Activated CD4-positive, alpha-beta memory T cell treated with anti-CD3 and anti-CD28 coated beads for 36 hours (primary cell): ENCODE data around the gene BAZ2B. TPM values are rescaled to one million over a fixed set of nuclear protein-coding genes. Genes with fewer than 3 reads are reported as not detected.

Experiments used
- CTCF ChIA-PET: fragments of 350-600 bp; sonication (Branson Sonifier 250); formaldehyde crosslinking; loops from one replicate; lab custom pipeline; 2021; ENCODE audit warnings: antibody characterized with exemption, inconsistent platforms; lab: Charles Lee
- POLR2A ChIA-PET: fragments of 350-600 bp; sonication (Branson Sonifier 250); formaldehyde crosslinking; loops from one replicate; lab custom pipeline; 2021; ENCODE audit warnings: antibody characterized with exemption; lab: Charles Lee
- DNase-seq: peaks from one replicate; pipeline ENCODE4 v3.0.0-alpha.2; 2020
- H3K27ac Mint-ChIP-seq: one replicate; pipeline ENCODE4 v1.8.0; 2021; ENCODE audit warnings: mixed read lengths
- H3K27me3 Mint-ChIP-seq: one replicate; pipeline ENCODE4 v1.8.0; 2021; ENCODE audit warnings: mixed read lengths
- H3K36me3 Mint-ChIP-seq: one replicate; pipeline ENCODE4 v1.8.0; 2021; ENCODE audit warnings: mixed read lengths
- H3K4me1 Mint-ChIP-seq: one replicate; pipeline ENCODE4 v1.8.0; 2021; ENCODE audit warnings: low read depth, mixed read lengths
- H3K4me3 Mint-ChIP-seq: one replicate; pipeline ENCODE4 v1.8.0; 2021; ENCODE audit warnings: mild to moderate bottlenecking, mixed read lengths
- H3K9me3 Mint-ChIP-seq: one replicate; pipeline ENCODE4 v1.8.0; 2021; ENCODE audit warnings: mixed read lengths
- intact Hi-C: fragments of 100-400 bp; cut with micrococcal nuclease; formaldehyde crosslinking; loops from one replicate; pipeline ENCODE4 v1.15.1; 2023
- total RNA-seq, 2 experiments: library from RNA; stranded (reverse); gene quantifications; one replicate each; pipeline ENCODE4 v1.2.3, GENCODE V29; 2021

The BAZ2B gene
- total RNA-seq, 2 experiments from 2014 or later, result 9.1 to 10.2 TPM

DNA sequence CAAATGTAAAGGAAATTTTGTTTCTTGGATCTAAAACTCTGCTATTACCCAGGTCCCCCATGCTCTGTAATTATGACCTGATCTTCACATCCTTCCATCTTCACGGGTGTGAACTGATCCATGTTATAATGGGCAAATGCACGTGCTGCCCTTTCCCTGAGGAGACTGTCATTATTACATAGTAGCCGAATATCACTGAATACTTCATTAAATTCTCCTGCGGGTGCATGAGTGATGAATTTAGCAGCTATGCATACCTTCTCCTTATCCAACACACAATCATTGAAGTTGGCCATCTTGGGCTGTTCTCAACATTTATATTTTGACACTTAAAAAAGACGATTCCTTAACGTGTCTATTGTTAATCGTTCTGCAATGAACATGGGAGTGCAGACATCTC, 153.4 kb downstream of the BAZ2B start:
- Mint-ChIP-seq H3K36me3 (peaks cover 8% of the 10 kb centered on the region), H3K9me3 (no peaks in the 10 kb centered on the region), H3K4me3 (no peak overlapping the region), H3K27ac (no peak overlapping the region), H3K27me3 (no peaks in the 10 kb centered on the region), H3K4me1 (peaks cover 6% of the 10 kb centered on the region)
- POLR2A ChIA-PET, result no interaction called here
- no peak for DNase-seq
- intact Hi-C loops, result no loop called here
- CTCF ChIA-PET, result no interaction called here

DNA sequence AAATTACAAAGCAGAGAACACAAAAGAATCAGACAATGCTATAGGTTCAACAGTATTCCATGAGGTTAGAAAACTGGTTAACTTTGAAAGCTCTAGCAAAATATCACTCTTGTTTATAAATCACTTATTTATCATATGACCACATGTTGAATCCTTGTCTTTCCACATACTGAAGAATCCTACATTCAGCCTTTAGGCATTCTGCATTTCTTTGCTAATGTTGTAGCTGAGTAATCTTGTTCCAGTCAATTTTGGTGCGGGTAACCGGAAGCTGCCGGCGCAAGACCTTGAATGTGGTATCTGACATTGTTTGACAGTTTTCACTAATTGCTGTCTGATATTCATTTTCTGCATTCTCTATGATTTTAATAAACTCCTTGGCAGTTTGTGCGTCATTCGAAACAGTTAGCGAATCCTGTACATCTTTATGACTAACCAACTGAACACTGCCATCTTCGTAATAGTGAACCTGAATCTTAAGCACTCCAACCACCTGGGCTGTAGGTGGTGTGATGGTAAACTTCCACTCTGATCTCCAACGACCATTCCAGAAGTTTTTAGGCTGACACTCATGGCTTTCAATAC, 154.1 kb downstream of the BAZ2B start:
- intact Hi-C loops, result no loop called here
- H3K4me1 Mint-ChIP-seq, result peaks cover 12% of the 10 kb centered on the region
- H3K36me3 Mint-ChIP-seq, result peaks cover 3% of the 10 kb centered on the region
- no peaks in the 10 kb centered on the region for H3K27me3 Mint-ChIP-seq
- no peaks in the 10 kb centered on the region for H3K9me3 Mint-ChIP-seq
- CTCF ChIA-PET, result no interaction called here
- POLR2A ChIA-PET, result interaction anchor here (0.7 kb wide), 1 partner anchor 136 kb away, joined by 3 read pairs; no protein-coding TSS in a partner anchor
- no peak overlapping the region for H3K27ac Mint-ChIP-seq
- H3K4me3 Mint-ChIP-seq, result no peak overlapping the region
- DNase-seq, result no peak

DNA sequence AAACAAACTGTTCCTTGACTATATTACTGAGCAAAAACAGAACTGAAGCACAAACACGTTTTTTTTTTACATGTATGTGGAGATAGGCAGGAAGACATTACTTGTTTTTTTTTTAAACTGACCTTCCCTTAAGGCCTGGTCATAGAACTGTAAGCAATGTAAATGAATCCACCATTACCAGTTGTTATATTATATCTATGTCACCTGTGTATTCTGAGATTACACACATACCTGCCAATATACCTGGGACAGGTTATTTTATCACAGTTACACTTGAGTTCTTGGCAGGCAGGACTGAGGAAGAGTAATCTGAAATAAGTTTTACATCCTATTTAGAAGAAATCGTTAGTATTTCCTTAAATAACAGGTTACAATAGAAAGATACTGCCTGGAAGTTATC, 155.3 kb downstream of the BAZ2B start:
- intact Hi-C loops, result no loop called here
- ChIA-PET POLR2A (no interaction called here), CTCF (no interaction called here)
- H3K27me3 Mint-ChIP-seq, result no peaks in the 10 kb centered on the region
- H3K9me3 Mint-ChIP-seq, result no peaks in the 10 kb centered on the region
- H3K36me3 Mint-ChIP-seq, result peaks cover 3% of the 10 kb centered on the region
- H3K4me1 Mint-ChIP-seq, result peaks cover 19% of the 10 kb centered on the region
- H3K27ac Mint-ChIP-seq, result no peak overlapping the region
- H3K4me3 Mint-ChIP-seq, result no peak overlapping the region
- DNase-seq, result no peak

DNA sequence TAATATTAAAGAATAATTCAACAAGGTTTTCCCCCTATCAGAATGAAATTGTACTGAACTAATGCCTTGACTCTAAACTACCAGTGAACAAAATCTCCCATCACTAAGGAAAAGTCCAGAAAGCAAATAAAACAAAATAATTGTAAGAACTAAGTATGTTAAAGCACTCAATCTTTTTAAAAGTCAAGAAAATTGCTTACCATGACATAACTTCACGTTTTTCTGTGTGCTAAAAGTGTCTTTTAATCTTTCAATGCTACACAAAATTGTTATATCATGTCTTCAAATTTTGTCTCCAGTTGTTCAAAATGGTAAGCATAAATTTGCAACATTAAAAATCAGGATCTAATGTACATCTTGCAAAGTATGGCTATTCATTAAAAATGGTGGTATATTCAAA, 156.1 kb downstream of the BAZ2B start:
- Mint-ChIP-seq H3K27ac (no peak overlapping the region), H3K9me3 (no peaks in the 10 kb centered on the region), H3K36me3 (peaks cover 3% of the 10 kb centered on the region), H3K4me3 (no peak overlapping the region), H3K27me3 (no peaks in the 10 kb centered on the region), H3K4me1 (peaks cover 22% of the 10 kb centered on the region)
- no peak for DNase-seq
- ChIA-PET POLR2A (no interaction called here), CTCF (no interaction called here)
- intact Hi-C loops, result no loop called here

DNA sequence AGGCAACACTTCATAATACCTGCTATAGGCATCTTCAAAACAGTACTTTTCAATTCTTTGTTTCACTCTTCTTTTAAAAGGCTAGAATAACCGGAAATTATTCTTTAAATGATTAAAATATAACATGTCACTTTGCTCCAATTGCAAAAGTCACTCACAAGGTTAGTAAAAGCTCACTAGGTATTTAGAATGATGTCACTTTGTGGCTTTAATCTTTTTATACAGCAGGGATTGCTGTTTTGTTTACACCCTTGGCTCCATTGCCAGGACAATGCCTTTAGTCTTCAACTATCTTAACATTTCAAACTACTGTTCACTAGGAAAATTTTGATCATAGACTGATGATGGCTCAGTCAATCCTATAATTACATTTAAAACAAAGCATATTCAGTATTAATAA, 157.1 kb downstream of the BAZ2B start:
- POLR2A ChIA-PET, result no interaction called here
- CTCF ChIA-PET, result no interaction called here
- H3K27ac Mint-ChIP-seq, result no peak overlapping the region
- intact Hi-C loops, result no loop called here
- H3K27me3 Mint-ChIP-seq, result no peaks in the 10 kb centered on the region
- DNase-seq, result no peak
- H3K4me3 Mint-ChIP-seq, result no peak overlapping the region
- peaks cover 2% of the 10 kb centered on the region for H3K36me3 Mint-ChIP-seq
- H3K9me3 Mint-ChIP-seq, result no peaks in the 10 kb centered on the region
- peaks cover 23% of the 10 kb centered on the region for H3K4me1 Mint-ChIP-seq

DNA sequence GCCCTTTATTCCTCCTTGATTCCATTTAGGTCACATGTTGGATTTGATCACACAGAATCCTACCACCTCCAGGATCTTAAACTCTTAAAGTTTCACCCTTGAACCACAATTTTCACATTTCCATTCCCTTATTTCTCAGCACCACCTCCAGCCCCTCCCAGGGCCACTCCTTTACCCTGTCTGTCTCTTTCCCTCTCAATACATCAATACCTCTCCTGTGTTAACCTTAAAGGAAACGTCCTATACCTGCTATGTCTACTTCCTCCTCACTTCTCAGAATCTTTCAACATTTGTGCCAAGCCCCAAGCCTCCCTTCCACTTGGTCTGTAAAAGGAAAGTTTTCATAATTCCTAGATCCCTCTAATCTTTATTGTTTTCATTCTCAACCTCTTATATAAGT, 158.8 kb downstream of the BAZ2B start:
- no peaks in the 10 kb centered on the region for H3K9me3 Mint-ChIP-seq
- H3K27me3 Mint-ChIP-seq, result no peaks in the 10 kb centered on the region
- no peak for DNase-seq
- peaks cover 23% of the 10 kb centered on the region for H3K4me1 Mint-ChIP-seq
- ChIA-PET CTCF (no interaction called here), POLR2A (no interaction called here)
- no peak overlapping the region for H3K4me3 Mint-ChIP-seq
- intact Hi-C loops, result no loop called here
- H3K27ac Mint-ChIP-seq, result no peak overlapping the region
- H3K36me3 Mint-ChIP-seq, result no peaks in the 10 kb centered on the region

DNA sequence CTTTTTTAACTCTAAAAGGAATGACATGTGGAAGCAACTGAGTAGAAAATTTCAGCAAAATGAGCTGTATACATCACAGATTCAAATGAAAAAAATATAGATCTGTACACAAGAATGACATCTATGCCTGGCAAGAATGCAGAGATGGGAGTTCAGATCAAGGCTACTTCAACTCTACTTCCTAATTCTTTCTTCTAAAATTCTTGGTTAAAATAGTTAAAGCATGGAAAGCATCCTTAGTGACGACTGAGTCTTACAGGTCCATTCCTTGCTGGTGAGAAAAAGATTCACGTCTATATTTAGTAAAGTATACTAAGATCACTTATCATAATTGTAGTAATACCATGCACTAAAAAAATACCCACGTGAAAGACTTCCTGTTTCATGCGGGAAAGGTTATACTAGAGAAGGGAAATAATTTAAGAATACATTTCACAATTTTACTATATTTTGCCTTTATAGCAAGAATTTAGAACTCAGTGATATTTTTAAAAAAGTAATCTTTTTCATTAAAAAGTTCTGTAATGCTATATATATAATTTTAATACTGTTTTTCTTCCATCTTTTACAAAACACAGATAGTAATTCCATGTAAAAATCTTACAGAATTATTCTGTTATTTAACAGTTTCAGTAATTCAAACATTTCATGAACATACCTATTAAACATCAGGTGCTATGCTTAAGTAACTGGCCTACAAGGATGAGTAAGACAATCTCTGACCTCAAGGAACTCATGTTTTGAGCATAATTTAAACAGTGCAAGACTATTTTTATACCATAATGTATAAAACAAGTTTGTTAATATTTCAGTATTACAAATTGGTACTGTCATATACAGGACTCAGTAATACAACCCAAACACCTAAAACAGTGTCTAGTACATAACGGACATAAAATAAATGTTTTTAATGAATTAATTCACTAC, 159.6 kb downstream of the BAZ2B start:
- Mint-ChIP-seq H3K4me3 (no peak overlapping the region), H3K27ac (no peak overlapping the region), H3K4me1 (peaks cover 23% of the 10 kb centered on the region), H3K36me3 (no peaks in the 10 kb centered on the region), H3K9me3 (no peaks in the 10 kb centered on the region), H3K27me3 (no peaks in the 10 kb centered on the region)
- intact Hi-C loops, result no loop called here
- ChIA-PET POLR2A (no interaction called here), CTCF (no interaction called here)
- DNase-seq, result no peak

DNA sequence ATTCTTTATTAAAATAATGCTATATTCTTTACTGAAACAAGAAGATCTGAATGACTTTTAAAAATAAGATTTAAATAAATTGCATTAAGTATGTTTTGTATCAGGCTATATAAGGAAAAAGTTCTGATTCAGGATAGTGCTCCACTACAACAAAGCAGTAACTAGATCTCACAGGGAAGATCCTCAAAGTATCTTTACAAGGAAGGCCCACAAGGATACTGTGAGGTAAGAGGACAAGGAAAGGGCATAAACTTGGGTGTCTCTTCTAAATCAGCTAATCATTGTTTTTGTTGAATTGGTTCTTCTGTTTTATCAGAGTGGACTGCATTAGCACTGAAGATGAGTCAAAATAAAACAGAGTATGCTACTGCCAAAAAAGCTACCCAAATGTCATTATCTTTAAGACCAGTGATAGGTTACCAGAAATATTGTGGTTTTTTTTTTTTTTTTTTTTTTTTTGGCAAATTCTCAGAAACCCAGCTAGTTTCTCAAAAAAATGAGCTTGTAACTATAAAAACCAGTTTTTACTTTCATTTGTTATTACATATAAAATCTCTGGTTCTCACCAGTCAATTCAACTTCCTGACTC, 160.9 kb downstream of the BAZ2B start:
- Mint-ChIP-seq H3K27me3 (no peaks in the 10 kb centered on the region), H3K4me1 (peaks cover 21% of the 10 kb centered on the region), H3K27ac (no peak overlapping the region), H3K9me3 (no peaks in the 10 kb centered on the region), H3K36me3 (no peaks in the 10 kb centered on the region), H3K4me3 (no peak overlapping the region)
- intact Hi-C loops, result no loop called here
- ChIA-PET POLR2A (no interaction called here), CTCF (no interaction called here)
- no peak for DNase-seq

DNA sequence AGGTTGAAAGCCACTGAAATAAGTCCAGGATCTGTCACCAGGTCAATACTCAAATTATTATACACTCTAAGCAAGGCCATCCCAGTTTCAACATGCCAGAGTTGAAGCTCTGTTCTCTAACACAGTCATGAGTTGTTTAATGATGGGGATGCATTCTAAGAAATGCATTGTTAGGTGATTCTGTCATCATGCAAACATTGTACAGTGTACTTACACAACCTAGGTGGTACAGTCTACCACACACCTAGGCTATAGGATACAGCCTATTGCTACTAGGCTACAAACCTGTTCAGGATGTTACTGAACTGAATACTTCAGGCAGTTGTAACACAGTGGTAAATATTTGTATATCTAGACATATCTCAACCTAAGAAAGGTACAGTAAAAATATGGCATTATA, 162.2 kb downstream of the BAZ2B start:
- DNase-seq, result no peak
- H3K4me1 Mint-ChIP-seq, result peaks cover 21% of the 10 kb centered on the region

DNA sequence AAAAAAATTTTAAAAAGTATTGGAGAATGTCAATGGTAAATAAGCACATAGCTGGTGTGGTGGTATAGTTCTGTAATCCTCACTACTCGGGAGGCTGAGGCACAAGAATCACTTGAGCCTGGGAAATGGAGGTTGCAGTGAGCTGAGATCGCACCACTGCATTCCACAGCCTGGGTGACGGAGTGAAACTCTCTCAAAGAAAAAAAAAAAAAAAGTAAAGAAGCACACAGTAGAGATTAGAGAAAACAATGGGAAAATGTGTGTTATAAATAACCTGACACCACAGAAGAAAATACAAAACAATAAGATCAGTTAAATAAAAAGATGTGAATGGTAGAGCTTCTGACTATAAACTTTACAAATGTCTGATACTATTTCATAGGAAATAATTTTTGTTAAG, 166.2 kb downstream of the BAZ2B start:
- DNase-seq, result no peak
- H3K27me3 Mint-ChIP-seq, result no peaks in the 10 kb centered on the region
- POLR2A ChIA-PET, result no interaction called here
- no peak overlapping the region for H3K27ac Mint-ChIP-seq
- H3K4me1 Mint-ChIP-seq, result peaks cover under 1% of the 10 kb centered on the region
- peaks cover 16% of the 10 kb centered on the region for H3K36me3 Mint-ChIP-seq
- no peaks in the 10 kb centered on the region for H3K9me3 Mint-ChIP-seq
- CTCF ChIA-PET, result no interaction called here
- intact Hi-C loops, result no loop called here
- no peak overlapping the region for H3K4me3 Mint-ChIP-seq

More for the DNA sequence above, 162.2 kb downstream of the BAZ2B start:
- Mint-ChIP-seq H3K27ac (no peak overlapping the region), H3K4me3 (no peak overlapping the region), H3K9me3 (no peaks in the 10 kb centered on the region), H3K27me3 (no peaks in the 10 kb centered on the region), H3K36me3 (no peaks in the 10 kb centered on the region)
- ChIA-PET POLR2A (no interaction called here), CTCF (no interaction called here)
- intact Hi-C loops, result no loop called here

DNA sequence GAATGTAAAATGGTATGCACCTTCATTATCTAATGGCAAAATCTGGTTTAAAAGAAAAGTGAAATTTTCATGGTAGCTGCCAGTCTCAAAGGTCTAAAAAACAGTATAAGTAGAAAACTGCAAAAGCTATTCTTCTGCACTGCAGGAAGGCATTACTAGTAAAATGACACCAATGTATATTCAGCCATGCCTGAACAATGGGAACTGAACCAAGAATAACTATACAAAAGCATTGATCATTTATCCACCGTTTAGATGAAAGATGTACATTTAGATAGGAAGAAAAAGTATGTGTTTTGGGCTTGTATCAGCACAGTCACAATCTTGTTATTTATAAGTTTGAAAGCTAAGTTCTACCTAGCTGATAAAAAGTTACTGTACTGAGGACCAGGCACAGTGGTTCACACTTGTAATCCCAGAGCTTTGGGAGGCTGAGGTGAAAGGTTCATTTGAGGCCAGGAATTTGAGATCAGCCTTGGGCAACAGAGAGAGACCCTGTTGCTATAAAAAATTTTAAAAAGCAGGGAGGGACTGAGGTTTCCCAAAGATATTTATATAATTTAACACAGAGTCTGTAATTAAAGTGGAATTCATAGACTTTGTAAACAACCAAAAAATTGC, 166.7 kb downstream of the BAZ2B start:
- no peaks in the 10 kb centered on the region for H3K4me1 Mint-ChIP-seq
- CTCF ChIA-PET, result no interaction called here
- H3K4me3 Mint-ChIP-seq, result no peak overlapping the region
- H3K9me3 Mint-ChIP-seq, result no peaks in the 10 kb centered on the region
- no peak overlapping the region for H3K27ac Mint-ChIP-seq
- intact Hi-C loops, result no loop called here
- no peak for DNase-seq
- POLR2A ChIA-PET, result interaction anchor here (0.6 kb wide), 1 partner anchor 492 kb away, joined by 3 read pairs; no protein-coding TSS in a partner anchor
- H3K27me3 Mint-ChIP-seq, result no peaks in the 10 kb centered on the region
- H3K36me3 Mint-ChIP-seq, result peaks cover 16% of the 10 kb centered on the region

DNA sequence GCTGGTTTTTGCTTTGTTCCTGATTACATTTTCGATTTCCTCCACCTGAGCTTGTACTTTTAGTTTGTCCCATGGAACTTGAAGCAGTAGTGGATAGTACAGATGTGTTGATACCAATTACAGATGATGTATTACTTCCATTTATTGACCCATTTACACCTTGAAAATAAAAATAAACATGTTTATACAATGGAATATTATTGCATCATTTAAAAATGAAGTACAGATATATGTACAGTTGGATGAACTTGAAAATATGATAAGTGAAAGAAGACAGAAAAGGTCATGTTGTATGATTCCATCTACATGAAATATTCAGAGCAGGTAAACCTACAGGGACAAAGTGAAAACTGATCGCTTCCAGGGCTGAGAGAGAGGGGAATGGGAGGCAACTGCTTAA, 169.5 kb downstream of the BAZ2B start:
- H3K4me1 Mint-ChIP-seq, result no peaks in the 10 kb centered on the region
- intact Hi-C loops, result no loop called here
- H3K27ac Mint-ChIP-seq, result no peak overlapping the region
- H3K27me3 Mint-ChIP-seq, result no peaks in the 10 kb centered on the region
- ChIA-PET POLR2A (no interaction called here), CTCF (no interaction called here)
- H3K4me3 Mint-ChIP-seq, result no peak overlapping the region
- H3K9me3 Mint-ChIP-seq, result no peaks in the 10 kb centered on the region
- DNase-seq, result no peak
- peaks cover 26% of the 10 kb centered on the region for H3K36me3 Mint-ChIP-seq
